IPS-NIHi7 (cell line): ENCODE measurements around the gene COL19A1.
"Not testable (repeated sequence)": the region's sequence is repeated elsewhere in the genome, so short reads cannot be mapped to it uniquely, and the experiment has no call there.

ENCODE experiments used
- DNase-seq: peaks from one replicate; pipeline ENCODE4 v3.0.0; 2012; ENCODE audit warnings: mixed read lengths; ENCODE audit errors: extremely low spot score

COL19A1 gene

DNA sequence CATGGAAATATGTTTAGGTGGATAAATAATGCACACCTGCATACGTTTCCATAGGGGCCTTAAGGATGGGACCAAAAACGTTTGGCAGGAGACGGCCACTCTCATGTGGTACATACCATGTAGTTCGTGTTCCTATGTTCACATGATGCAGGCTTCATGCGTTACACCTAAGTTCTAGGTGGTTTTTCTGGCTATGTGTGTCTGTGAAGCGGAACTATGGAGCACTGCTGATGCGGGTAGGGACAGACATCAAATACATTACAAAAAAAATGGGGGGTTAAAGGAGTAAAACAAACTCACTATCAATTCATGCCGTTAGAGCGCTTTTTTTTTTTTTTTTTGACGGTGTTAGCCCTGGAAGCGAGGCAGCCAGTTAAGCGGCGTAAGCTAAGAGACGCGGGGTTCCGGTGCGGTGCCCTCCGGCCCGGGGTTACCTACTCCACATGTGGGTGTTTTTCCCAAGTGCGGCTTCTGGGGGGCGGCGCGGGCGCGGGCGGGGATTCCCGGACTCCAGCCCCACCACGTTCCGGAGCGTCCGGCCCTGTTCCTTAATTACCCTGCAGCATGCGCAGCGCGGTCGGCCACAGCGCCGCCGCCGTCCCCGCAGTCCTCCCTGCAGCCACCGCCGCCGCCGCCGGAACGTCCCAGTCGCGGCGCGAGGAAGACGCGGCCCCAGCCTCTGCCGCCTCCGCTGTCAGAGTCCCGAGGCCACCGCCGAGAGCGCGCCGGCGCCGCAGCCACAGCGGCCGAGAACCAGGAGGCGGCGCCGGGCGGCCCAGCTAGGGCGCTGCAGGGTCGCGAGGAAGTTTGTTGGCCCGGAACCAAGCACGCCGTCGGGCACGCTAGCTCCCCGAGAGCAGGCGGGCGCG, 648 bp downstream of the COL19A1 start:
- peak; percentile 69 for DNase-seq

DNA sequence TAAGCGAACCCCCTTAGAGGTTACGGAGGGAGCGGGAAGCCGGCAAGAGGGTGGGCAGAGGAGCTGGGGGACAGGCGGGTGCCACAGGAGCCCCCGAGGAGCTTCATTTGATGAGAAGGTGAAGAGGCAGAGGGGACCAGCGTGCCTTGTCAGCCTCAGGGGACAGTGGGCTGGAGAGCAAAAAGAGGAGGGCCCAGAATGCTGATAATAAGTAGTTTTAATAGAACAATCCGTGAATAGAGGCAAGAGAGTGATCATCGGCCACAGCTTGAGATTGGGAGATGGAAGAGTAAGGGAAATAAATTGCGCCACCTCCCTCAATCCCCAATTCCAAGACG, 1.3 kb downstream of the COL19A1 start:
- no peak for DNase-seq

DNA sequence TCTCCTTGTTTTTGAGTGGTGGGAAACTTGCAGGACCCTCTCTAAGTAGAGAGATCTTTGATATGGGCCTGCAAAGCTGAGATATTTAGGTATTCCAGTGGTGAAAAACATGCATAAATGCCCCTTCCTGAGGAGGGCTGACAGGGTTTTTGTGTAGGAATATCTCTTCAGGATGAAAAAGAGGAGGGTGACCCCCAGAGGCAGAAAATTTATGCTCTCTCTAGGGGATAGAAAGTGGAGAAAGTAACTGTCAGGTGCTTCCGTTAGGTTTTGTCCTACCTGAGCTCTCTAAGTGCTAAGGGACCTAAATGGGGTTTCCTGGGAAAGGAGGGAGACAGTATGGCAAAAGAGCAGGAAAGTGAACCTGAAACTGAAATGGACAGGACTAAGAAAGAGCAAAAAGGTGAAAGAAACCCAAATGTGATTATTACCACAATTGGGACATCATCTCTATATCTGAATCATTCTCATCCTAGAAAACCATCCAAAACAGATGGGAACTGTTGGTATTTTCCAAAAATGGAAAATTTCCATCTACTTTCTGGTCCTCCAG, 2.0 kb downstream of the COL19A1 start:
- peak; percentile 9 for DNase-seq

DNA sequence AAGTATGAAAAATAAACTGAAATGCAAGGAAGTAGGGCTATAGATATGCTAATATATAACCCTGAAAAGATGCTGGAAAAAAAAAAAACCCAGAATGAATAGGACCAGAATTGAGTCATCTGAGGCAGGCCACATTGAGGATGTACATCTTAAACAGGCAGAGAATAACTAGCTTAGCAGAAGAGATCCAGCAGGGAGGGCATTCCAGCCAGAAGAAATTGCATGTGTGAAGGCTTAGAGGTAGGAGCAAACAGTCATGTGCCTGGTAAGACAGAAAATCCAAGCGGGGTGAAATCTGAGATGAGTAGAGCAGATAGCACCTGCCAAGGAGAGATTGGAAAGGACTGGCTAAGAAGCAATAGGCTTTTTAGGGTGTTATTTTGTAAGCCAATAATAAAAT, 2.6 kb downstream of the COL19A1 start:
- no peak for DNase-seq

DNA sequence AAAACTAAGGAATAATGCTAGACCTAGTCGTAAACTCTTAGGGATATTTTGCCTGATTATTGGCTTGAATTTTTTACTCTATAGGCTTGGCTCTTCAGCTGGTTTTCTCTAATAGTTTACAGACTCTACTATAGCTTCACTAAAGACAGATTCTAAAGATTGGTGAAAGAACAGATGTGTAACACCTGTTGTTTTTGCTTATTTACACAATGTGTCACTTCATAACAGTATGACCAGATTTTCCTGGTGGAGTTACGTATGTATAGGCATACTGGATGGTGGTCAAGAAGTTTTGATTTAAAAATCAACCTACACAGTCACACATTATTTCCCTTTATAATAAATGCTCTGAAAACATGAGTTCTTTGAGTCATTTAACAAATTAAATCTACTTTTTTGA, 4.8 kb downstream of the COL19A1 start:
- DNase-seq = no peak

DNA sequence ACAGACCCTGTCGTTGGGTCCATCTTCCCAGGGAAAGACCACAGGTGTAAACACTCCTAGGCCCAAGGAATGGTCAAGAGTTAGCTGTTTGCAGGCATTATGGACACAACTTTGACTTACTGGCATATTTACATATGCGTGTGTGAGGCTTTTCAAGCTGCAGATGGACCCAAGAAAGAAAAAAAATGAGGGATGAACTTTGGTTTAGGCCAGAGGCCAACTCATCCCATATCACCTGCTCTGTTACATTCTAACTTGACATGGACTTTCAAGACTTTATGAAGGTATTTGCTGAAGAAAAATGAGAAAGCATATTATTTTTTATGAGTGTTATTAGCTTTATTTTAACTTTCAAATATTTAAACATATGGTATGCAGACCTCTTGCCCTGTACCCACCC, 6.9 kb downstream of the COL19A1 start:
- DNase-seq = no peak

DNA sequence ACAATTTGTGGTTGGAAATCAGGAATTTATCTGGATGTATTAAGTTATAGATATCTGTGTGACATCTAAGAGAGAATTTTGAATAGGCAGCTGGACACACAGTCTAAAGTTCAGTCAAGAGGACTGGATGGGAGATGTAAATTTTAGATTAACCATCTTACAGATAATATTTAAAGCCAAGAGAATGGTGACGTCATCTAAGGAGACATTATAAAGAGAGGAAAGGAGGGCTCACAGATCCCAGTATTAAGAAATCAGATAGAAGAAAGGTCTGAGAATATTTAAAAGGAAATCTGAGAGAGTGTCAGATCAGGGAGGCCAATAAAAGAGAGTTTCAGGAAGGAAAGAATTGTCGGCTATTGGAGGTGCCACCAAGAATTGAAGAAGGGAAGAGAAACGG, 9.4 kb downstream of the COL19A1 start:
- DNase-seq = no peak

DNA sequence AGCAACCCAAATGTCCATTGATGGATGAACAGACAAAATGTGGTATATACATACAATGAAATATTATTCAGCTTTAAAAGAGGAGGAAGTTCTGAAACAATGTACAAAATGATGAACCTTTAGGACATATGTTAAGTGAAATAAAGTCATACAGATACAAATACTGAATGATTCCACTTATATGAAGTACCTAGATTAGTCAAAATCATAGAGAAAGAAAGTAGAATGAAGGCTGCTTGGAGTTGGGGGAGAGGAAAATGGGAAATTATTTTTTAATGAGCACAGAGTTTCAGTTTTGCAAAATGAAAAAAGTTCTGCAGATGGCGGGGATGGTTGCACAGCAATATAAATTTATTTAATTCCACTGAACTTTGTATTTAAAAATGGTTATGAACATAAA, 12.4 kb downstream of the COL19A1 start:
- DNase-seq = no peak

DNA sequence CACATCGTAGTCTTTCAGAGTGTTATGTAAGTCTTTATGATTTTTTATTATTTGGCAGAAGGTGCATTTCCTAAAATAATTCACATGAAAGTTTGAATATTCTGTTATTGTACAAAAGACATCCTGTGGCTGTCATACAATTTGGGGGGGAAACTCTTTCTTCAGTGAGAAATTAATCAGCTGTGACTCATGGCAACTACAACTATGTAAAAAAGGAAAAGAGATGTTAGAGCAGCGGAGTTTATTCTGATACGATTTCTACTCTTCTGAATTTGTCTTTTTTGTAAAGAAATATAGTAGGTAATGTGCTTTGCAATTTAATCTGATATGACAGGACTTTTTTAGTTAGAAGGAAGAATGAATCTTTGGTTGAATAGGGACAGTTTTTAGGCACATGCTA, 14.2 kb downstream of the COL19A1 start:
- DNase-seq = no peak

DNA sequence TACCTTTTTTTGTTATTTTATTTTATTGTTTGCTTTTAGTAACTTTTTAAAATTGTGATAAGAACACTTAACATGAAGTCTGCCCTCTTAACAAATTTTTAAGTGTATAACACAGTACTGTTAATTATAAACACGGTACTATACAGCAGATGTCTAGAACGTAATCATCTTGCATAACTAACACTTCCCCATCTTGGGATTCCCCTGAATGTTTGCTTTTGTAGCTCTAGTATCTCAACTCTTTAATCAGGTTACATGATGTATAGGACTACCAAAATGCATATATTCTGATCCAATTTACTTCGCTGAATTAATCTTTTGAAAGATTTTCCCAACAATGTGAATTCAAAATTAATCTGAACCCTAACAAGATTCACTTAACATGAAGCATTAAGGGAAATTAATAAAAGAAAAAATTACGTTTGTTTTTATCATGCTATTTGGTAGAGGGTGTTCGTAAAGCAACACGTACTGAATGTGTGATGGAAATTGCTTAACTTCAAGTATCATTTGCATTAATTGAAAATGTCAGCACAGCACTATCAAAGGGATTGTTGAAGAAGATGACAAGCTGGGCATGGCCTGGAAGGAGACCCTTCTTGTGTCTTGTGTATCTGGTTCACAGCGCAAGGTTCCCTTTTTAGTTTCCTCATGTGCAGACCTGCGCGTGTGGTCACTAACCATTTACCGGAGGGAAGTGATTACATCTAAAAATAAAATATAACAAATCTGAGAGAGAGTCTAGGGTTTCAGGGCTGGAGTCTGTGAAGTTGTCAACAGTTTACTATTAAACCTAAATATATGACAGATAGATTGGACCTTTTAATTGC, 15.2 kb downstream of the COL19A1 start:
- DNase-seq = no peak

DNA sequence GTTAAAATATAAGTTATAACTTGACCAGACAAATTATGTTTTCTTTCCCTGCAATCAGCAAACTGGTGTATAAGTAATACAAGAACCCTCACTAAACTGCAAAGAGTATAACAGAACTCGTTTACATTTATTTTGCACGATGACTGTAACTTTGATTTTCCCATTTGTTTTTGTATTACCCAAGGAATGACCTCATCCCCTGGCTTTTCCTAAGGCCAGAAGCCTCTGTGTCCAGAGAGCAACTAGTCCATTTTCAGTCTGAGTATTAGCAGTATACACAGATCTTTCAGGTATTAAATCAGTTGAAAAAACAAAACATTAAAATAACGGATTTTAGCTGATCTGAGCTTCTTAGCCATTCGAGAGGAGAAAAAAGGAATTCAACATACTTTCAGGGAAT, 17.2 kb downstream of the COL19A1 start:
- DNase-seq = no peak

DNA sequence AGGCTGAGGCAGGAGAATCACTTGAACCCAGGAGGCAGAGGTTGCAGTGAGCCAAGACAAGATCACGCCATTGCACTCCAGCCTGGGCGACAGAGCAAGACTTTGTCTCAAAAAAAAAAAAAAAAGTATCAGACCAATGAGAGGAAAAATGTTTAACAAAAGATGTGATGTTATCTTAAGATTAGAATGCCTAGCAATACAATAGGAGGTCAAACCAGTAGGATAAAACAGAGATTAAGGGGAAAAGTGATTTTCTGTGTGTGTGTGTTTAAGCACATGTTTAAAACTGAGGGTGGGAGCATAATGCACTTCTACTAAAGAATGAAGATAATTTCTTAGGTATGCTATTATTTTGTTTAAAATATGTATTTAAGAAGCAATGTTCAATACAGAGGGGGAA, 17.9 kb downstream of the COL19A1 start:
- no peak for DNase-seq

DNA sequence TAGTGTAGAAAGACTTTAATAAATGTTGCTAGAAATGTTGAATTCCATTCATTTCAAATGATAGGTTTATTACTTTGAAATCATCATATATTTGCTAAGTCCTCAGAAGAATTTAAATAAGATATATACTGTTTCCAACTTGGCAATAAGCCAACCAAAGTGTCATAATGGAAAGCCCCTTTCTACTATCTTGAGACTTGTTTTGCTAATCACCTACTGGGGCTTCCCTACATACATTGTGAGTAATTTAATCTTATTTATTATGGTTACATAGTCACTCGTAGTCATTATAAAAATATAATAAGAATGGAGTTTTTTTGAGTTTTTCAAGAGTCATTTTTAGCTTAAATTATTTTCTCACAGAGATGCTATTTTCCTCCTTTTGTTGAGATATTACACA, 20.7 kb downstream of the COL19A1 start:
- DNase-seq = no peak

DNA sequence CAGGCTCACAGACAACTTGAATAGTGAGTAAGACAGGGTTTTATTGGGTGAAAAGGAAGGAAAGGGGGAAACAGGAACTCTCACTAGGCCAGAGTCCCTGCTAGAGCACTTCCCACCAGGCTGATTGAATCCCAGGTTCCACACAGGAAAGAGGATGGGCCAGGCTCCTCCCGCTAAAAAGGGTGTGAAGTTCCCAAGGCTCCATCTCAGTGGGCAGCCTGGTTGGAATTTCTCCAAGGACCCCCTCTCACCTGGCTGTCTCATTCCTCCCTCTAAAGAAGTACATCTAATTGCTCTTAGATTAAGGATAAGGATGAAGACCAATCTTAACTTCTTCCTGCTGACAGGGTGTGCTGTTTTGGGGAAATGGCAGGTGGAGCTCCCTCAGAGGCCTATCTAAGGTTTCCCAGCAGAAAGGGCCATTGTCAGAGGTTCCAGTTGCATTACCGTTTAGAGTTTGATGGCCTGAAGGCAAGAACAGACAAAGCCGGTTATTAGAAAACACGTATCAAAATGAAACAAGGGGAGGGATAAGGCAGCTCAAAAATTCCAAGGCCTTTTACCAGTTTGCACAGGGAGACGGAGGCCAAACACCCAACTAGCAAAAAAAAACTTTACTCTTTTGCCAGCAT, 21.5 kb downstream of the COL19A1 start:
- DNase-seq = no peak

DNA sequence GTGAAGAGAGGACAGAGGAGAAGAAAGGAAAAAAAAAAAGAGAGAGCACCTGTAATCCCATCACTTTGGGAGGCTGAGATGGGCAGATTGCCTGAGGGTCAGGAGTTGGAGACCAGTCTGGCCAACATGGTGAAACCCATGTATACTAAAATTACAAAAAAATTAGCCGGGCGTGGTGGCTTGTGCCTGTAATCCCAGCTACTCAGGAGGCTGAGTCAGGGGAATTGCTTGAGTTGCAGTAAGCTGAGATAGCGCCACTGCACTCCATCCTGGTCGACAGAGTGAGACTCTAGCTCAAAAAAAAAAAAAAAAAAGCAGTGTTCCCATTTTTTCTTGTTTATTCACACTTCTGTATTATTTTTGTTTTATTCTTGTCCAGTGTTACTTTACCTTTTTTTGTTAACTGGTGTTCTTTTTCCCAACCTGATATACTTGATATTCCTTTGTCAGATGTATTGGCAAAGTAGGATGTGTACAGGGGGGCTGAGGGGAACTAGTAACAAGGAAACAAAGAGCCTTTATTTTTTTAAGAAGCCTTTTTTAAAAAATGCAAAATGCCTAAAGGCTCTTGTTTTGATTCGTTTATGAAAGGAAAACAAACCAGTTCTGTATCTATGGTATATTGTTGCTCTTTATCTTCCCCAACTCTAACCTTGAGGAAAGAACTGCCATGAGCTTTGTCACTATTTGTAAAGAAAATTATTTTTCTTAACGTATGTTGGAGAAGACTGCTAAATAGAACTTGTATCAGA, 22.3 kb downstream of the COL19A1 start:
- DNase-seq = no peak

DNA sequence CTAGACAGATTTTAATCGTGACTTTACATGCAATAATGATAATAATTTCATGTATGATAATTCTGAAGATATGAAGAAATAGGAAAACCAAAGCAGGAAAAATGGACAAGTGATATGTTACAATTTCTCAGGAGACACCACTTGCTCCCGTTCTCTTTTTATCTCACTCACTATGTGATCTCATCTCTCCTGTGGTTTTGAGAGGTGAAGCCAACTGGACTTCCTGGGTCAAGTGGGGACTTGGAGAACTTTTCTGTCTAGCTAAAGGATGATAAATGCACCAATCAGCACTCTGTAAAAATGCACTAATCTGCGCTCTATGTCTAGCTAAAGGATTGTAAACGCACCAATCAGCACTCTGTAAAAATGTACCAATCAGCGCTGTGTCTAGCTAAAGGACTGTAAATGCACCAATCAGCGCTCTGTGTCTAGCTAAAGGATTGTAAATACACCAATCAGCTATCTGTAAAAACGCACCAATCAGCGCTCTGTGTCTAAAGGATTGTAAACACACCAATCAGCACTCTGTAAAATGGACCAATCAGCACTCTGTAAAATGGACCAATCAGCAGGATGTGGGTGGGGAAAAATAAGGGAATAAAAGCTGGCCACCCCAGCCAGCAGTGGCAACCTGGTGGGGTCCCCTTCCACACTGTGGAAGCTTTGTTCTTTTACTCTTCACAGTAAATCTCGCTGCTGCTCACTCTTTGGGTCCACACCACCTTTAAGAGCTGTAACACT, 23.0 kb downstream of the COL19A1 start:
- DNase-seq = not testable (repeated sequence)

DNA sequence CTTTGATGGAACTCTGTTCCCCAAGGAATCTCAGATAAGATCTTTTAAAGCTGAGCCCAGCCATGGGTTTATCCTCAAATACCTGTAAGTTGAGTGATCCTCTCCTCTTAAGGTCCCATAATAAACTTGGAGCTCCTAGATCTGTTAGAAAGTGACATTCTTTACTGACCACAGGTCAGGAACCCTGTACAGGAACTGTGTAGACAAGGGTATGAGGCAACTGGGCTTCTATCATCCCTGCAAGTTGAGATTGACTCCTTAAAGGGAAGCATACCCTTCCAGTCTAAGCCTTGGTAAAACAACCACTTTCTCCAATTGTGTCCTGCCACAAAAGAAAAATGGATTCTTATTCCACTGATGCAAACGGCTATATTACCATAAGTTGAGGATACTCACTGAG, 26.2 kb downstream of the COL19A1 start:
- not testable (repeated sequence) for DNase-seq

DNA sequence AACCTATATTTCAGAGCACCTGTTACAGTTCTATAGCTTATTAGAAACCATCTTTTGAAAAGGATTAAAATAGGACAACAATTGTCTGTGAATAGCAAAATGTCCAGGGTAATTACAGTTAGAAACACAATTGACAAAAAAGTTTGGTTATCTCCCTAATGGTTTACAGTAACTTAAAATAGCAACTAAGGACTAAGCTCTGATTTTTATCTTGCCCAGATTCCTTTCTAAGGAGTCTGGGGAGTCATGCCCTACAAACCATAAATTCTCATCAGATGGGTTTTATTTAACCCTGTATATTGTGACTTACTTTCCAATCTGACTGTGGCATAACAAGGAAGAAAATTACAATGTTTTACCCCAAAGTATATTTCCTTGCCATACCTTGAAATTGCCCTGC, 26.9 kb downstream of the COL19A1 start:
- not testable (repeated sequence) for DNase-seq

DNA sequence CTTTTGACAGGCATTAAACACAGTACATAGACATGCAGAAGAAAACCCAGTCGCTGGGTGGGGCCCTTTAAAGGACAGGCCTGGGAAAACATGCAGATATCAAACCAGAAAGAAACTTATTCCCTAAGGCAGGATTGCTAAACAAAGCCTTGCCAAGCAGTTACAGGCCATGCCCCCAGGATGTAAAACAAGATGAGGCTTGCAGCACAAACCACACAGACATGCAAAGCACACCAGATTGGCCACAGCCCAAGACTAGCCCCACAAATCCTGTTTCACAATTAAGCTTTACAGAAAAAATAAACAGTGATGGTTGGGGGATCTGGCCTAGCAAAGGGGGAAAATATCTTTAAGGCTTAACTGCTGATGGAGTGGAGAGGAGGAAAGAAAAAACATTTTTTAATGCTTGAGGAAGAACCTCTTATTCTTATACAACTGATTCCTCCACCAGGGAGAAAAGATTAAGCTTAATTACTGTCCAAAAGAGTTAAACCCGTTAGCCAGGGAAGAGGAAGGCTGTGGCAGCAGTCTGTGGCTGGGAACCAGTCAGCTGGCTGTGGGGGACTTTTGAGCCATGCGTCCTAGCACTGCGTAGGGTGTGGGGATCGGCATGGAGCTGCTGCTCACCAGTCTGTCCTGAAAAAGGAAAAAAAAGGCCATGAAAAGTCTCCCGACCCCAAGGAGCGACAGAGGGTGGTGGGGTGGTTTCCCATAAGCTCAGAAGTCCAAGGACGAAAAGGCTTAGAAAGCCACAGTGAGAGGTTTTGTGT, 28.4 kb downstream of the COL19A1 start:
- DNase-seq = no peak

DNA sequence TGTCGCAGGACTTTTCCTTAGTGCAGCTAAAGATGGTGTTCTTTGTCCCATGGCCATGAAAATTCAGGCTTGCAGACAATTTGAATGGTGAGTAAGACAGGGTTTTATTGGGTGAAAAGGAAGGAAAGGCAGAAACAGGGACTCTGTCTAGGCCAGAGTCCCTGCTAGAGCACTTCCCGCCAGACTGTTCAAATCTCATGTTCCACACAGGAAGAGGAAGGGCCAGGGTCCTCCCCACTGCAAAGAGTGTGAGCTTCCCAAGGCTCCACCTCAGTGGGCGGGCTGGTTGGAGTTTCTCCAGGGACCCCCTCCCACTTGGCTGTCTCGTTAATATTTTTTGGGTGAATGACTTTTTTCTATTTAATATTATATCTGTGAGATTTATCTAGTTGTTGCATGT, 29.0 kb downstream of the COL19A1 start:
- no peak for DNase-seq
